NCI-H2196 (cell line): ENCODE measurements around the gene ABCB6.

Experiments
- DNase-seq: peaks from one replicate; lab custom pipeline; 2025; ENCODE audit not compliant: unreplicated experiment; lab: John Stamatoyannopoulos, UW

ABCB6 gene

DNA sequence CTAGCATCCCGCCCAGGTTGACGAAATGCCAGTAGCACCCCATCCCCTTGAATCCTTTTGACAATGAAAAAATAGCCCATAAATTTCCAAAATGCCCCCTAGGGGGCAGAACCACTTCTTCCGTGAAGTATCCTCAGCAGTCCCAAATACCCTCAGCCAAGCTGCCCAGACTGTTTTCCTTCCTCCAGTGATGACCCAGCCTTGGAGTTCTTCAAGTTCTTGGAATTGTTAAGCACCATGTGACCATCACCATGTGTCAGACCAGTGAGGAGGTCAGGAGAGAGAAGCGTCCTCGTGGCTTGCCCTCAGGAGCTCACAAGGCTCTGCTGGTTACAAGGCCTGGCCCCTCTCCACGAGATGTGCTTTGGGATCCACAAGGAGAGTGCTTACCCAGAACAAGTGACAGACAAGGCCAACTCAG is 47.5 kb downstream of the ABCB6 start:
- peak; percentile 55 for DNase-seq

DNA sequence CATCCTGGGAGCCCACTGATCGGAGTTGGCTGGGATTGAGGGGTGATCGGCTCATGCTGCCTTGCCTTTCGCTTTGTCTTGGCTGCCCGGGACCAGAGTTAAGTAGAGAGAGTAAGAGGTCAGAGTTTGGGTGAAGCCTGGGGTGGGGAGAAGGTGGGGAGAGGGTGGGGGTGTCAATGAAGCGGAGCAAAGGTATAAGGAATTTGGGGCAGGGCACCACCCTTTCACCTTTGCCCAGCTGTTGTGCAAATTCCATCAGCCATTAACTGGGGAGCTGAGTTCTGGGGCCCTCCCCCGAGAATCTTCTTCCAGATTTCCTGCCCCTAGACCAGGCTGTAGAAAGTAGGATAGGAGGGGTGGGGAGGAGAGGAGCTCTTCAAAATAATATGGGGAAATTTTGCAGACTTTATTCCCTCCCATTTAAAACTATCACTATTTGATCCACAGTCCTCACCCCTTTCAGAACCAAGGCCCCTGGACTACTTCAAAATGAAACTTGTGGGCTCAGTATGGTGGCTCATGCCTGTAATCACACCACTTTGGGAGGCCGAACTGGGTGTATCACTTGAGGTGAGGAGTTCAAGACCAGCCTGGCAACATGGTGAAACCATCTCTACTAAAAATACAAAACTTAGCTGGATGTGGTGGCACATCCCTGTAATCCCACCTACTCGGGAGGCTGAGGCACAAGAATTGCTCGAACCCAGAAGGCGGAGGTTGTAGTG is 48.7 kb downstream of the ABCB6 start, which contains the start of gene SLC23A3:
SLC23A3 (minus strand) TSS at position 100 of the 725 bp plus-strand sequence; CDS start at position 55, 45 bp downstream.
- DNase-seq: no peak

DNA sequence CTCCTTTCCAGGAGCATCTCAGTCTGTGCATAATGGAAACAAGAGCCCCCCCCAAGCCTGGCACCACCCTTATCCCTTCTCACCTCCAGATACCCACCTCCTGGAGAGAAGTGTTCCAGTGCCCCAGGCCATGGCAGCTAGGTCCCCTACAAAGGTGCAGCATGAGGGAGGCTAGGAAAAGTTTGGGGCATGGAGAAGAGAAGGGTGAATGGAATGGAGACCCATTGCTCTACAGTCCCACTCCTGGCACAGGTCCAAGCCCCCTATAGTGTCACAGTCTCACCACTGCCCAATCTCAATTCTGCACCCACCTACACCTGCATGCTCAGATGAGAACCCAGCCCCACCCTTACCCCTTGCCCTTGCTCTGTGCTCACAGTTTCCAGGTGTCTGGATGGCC is 49.8 kb downstream of the ABCB6 start:
- DNase-seq: no peak

DNA sequence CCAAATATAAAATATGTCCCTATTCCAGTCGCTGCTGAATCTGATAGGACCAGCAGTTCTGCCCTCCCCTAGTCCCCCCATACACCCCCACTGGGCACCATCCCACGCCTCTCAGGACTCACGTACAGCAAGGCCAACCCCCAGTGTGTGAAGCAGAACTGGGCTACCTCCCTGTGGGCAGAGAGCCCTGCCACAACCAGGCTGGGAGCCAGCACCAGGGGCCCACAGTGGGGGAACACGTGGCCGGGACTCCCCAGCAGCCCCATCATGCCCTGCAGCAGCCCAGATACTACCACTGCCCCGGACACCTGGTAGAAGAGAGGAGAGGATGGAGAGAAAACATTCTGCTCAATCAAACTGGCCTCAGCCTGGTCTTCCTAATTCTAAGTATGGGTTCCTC is 50.2 kb downstream of the ABCB6 start:
- DNase-seq: no peak

DNA sequence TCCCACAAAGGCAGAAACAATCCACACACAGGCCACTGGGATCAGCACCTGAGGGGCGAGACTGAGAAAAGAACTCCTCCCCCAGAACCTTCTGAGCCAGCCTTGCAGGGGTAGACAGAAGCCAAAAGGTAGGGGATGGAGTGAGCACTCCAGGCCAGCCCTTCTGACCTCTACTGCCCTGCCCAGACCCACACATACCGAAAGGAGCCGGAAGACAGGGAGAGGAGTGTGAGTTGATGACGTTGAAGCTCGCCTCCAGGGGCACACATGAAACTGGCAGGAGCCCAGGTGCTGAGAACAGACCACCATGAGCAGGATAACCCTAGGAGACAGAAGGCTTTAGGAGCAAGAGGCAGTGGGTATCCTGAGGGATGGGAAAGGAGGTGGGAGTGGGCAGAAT is 50.8 kb downstream of the ABCB6 start:
- no peak for DNase-seq

DNA sequence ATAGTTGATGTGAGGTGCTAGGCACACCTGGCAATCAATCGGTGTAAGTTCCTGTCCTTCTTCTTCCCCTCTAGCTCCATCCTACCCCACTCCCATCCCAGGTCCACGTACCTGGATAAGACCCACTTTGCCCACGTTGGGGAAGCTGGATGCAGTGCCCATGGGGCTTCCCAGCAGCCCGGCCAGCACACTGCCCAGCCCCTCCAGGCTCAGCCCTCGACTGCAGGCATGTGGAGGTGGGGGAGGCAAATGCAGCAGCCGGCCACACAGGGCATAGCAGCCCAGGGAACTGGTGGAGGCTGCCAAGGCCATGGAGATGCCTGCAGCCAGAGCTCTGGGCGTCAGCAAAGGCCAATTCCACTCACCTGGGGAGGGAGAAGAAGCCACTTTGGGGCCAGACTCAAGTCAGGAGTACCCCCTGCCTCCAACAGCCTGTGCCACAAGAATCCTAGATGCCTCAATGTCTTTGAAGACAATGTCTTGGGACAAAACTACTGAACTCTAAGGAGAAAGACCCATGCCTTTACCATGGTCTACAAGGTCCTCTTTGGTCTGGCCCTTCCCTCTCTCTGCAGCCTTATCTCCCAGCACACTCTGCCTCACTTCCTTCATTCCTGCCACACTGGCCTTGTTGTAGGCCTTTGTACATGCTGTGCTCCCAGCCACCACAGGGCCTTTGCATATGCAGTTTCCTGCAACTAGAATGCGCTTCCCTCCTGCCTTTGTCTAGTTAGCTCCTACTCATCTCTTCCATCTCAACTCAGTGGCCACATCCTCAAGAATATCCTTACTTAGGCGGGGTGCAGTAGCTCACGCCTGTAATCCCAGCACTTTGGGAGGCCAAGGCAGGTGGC is 53.5 kb downstream of the ABCB6 start:
- no peak for DNase-seq

DNA sequence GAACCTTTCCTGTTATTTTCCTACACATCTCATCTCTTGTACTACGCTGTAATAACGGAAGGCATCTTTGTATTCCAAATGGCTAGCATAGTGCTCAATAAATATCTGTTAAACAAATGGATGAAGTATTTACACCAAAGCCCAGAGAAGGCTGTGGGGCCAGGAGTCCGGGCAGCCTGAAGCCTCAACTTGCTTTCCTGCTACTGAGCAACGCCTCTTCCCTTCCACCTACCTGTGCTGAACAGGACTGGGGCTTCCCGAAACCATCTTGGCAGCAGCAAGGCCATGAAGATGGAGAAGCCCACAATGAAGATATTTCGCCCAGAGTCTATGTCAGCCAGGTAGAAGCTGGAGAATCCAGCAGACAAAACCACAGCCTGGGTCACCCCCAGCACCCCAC is 55.6 kb downstream of the ABCB6 start:
- no peak for DNase-seq

DNA sequence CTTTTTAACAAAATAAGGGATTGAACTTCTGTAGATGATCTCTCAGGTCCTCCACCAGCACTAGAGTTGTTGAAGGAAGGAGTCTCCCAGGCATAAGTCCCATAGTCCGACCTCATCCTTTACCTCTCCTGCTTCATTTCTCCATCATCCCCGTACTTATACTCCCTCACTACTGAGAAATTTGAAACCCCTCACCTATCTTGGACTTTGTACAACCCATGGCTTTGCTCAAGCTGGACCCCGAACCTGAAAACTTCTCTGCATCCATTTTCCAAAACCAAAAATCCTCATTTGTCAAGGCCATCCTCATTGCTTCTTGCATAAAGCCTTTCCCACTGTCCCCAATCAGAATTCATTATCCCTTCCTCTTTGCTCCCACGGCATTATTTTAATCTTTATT is 57.7 kb downstream of the ABCB6 start:
- DNase-seq: no peak

DNA sequence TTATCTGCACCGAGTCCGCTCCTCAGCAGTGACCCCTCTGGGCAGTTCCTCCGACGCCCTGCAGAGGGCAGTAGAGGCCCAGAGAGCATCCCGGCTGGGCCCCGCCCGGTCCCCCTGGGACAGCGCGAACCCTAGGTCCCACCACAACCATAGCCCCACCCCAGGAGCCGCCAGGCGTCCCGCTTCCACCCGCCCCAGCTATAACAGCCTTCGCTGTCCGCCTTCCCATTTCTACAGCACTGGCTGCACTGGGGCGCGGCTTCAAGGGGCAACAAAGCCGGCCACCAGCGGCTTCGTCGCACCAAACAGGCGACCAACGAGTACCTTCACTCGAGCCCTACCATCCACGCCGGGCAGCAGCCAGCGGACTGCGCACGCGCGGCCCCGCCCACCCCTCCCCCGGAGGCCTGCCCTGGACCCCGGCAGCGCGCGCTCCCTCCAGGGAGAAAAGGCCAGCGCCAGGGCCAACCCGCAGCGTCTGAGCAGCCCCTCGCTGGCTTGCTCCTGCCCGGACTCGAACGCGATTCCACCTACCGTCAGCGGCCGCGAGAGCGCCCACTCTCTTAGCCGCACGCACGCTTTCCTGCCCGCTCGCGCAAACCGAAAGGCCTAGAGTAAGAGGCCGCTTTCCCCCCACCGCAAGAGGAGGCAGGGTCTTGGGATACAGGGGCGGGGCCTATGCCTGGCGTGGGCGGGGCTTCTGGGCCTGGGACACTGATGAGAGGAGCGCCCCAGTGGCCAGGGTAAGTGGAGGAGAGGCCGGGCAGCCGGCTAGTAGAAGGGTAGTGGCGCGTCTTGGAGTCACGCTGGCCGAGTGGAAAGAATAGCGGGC is 58.4 kb downstream of the ABCB6 start, which contains the start of gene NHEJ1:
NHEJ1 (minus strand) TSS at position 630 of the 832 bp plus-strand sequence. CDS start 2,453 bp downstream, outside the sequence.
- DNase-seq: peak; percentile 91
